ENCODE data around the gene COL16A1. TPM values are rescaled to one million over a fixed set of nuclear protein-coding genes. Genes with fewer than 3 reads are reported as not detected.

Gene COL16A1
- total RNA-seq, 1 donor from 2014 or later = 0.22 TPM

GRCh38 chr1:31618916-31619846 lies 84.6 kb downstream of the COL16A1 start:
- peaks cover 45% of the 10 kb centered on the region for H3K27me3 ChIP-seq
- no peaks in the 10 kb centered on the region for H3F3A ChIP-seq (ENCODE audit: low read depth)
- TF ChIP-seq EZH2 (IDR thresholded peaks at IDR 0.05) = no peak
- H3K9ac ChIP-seq = no peak overlapping the region
- no peaks in the 10 kb centered on the region for H3K9me3 ChIP-seq (ENCODE audit: low read depth)
- H3K27ac ChIP-seq = no peak overlapping the region
- H3K4me2 ChIP-seq = no peak overlapping the region
- H3K4me3 ChIP-seq = no peak overlapping the region
- Mint-ChIP-seq H3K4me3 (peak overlapping the region; percentile 79), H3K9me3 (no peaks in the 10 kb centered on the region), H3K27me3 (ENCODE audit: insufficient read depth, low read depth) (peaks cover 13% of the 10 kb centered on the region), H3K4me1 (peaks cover 25% of the 10 kb centered on the region), H3K36me3 (peaks cover 3% of the 10 kb centered on the region), H3K27ac (peak overlapping the region; percentile 81)
- no peaks in the 10 kb centered on the region for H3K36me3 ChIP-seq
- no peaks in the 10 kb centered on the region for H4K20me1 ChIP-seq (ENCODE audit: low read depth)
- no peaks in the 10 kb centered on the region for H3K79me2 ChIP-seq (ENCODE audit: low read depth)
- H3K4me1 ChIP-seq = peaks cover 5% of the 10 kb centered on the region
- H2AFZ ChIP-seq (replicated peaks) = no peak overlapping the region
- DNase-seq (ENCODE audit: low spot score) = no peak

GRCh38 chr1:31617916-31618746 lies 85.7 kb downstream of the COL16A1 start:
- peak; percentile 30 for TF ChIP-seq EZH2phosphoT487 (IDR thresholded peaks at IDR 0.05)
- TF ChIP-seq CTCF (IDR thresholded peaks at IDR 0.05) = peak; percentile 95
- no peak for TF ChIP-seq EZH2 (IDR thresholded peaks at IDR 0.05)
- H3F3A ChIP-seq (ENCODE audit: low read depth) = no peaks in the 10 kb centered on the region
- H4K20me1 ChIP-seq (ENCODE audit: low read depth) = no peaks in the 10 kb centered on the region
- Mint-ChIP-seq H3K36me3 (no peaks in the 10 kb centered on the region), H3K4me1 (peaks cover 26% of the 10 kb centered on the region), H3K9me3 (no peaks in the 10 kb centered on the region), H3K27me3 (ENCODE audit: insufficient read depth, low read depth) (peaks cover 13% of the 10 kb centered on the region), H3K27ac (no peak overlapping the region), H3K4me3 (peak overlapping the region; percentile 79)
- H3K36me3 ChIP-seq = no peaks in the 10 kb centered on the region
- no peak overlapping the region for H3K27ac ChIP-seq
- H3K9me3 ChIP-seq (ENCODE audit: low read depth) = no peaks in the 10 kb centered on the region
- peak; percentile 90 for DNase-seq (ENCODE audit: low spot score)
- H2AFZ ChIP-seq (replicated peaks) = peak overlapping the region; percentile 98
- H3K9ac ChIP-seq = peak overlapping the region; percentile 2
- no peaks in the 10 kb centered on the region for H3K79me2 ChIP-seq (ENCODE audit: low read depth)
- peak overlapping the region; percentile 86 for H3K4me3 ChIP-seq
- peaks cover 45% of the 10 kb centered on the region for H3K27me3 ChIP-seq
- H3K4me1 ChIP-seq = peaks cover 8% of the 10 kb centered on the region
- H3K4me2 ChIP-seq = peak overlapping the region; percentile 96

GRCh38 chr1:31617218-31617915 lies 86.5 kb downstream of the COL16A1 start, which contains the start of gene HCRTR1:
Gene HCRTR1, plus strand, starts transcription at chr1:31617689. Its CDS starts 1,504 bp downstream, at chr1:31619193.
- H3K27me3 Mint-ChIP-seq (ENCODE audit: insufficient read depth, low read depth) = peaks cover 13% of the 10 kb centered on the region
- Histone ChIP-seq H2AFZ (replicated peaks) (peak within 1 kb of the TSS; percentile 98), H3K9ac (peak within 1 kb of the TSS; percentile 2), H3K4me2 (peak within 1 kb of the TSS; percentile 96), H3K79me2 (ENCODE audit: low read depth) (no peaks in the 10 kb centered on the region), H3K27ac (no peak within 1 kb of the TSS), H4K20me1 (ENCODE audit: low read depth) (no peaks in the 10 kb centered on the region), H3F3A (ENCODE audit: low read depth) (no peaks in the 10 kb centered on the region), H3K4me3 (peak within 1 kb of the TSS; percentile 86), H3K36me3 (no peaks in the 10 kb centered on the region), H3K9me3 (ENCODE audit: low read depth) (no peaks in the 10 kb centered on the region), H3K27me3 (peaks cover 45% of the 10 kb centered on the region), H3K4me1 (peaks cover 8% of the 10 kb centered on the region)
- H3K27ac Mint-ChIP-seq = peak within 1 kb of the TSS; percentile 5
- peak within 1 kb of the TSS; percentile 85 for H3K4me3 Mint-ChIP-seq
- TF ChIP-seq EZH2phosphoT487 (IDR thresholded peaks at IDR 0.05) (peak; percentile 61), EZH2 (IDR thresholded peaks at IDR 0.05) (peak; percentile 46), CTCF (IDR thresholded peaks at IDR 0.05) (no peak)
- DNase-seq (ENCODE audit: low spot score) = peak; percentile 50
- H3K9me3 Mint-ChIP-seq = no peaks in the 10 kb centered on the region
- H3K4me1 Mint-ChIP-seq = peaks cover 26% of the 10 kb centered on the region
- H3K36me3 Mint-ChIP-seq = no peaks in the 10 kb centered on the region
